ENCODE measurements around the gene HDDC2. TPM values are rescaled to one million over a fixed set of nuclear protein-coding genes. Genes with fewer than 3 reads are reported as not detected.

Gene HDDC2
- total and polyA plus RNA-seq, 2 of the 8 experiments (the other 6 are each of a cell fraction or from before 2014, with no cell fraction given), result 89.3 to 129 TPM

DNA sequence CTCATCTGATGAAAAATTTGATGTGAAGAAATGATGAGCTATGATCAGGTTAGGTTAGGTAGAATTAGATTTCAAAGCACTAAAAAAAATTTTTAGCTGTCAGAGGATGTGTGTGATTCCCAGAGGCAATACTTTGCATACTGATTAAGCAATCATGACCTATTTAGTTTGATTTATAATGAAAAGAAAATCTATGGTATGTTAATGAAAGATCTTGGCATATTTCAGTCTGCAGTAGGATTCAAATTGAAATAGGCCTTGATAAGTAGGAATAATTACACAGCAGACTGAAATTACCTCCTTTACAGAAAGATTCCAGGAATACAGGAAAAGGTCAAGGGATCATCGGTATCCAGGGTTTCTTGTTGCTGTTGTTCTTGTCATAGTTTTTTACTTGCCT, 69.3 kb downstream of the HDDC2 start:
- Histone ChIP-seq H3K23ac (ENCODE audit: insufficient read length) (no peak overlapping the region), H2BK15ac (ENCODE audit: low read length) (no peak overlapping the region), H3K9me3 (ENCODE audit: insufficient read depth in 2 of 2, low read depth in 1 of 2, low read length in 1 of 2) (no peaks in the 10 kb centered on the region), H4K8ac (ENCODE audit: extremely low read depth, insufficient read depth, low read length) (no peak overlapping the region), H3K27me3 (replicated peaks in 1 of 4; ENCODE audit: control insufficient read depth in 3 of 4, extremely low read depth in 1 of 4, insufficient read depth in 3 of 4, low read length in 3 of 4) (no peaks in the 10 kb centered on the region), H3K36me3 (ENCODE audit: control insufficient read depth in 2 of 4, insufficient read depth in 4 of 4, low read length in 3 of 4) (no peaks in the 10 kb centered on the region), H3K4me3 (ENCODE audit: extremely low read depth in 1 of 4, insufficient read depth in 2 of 4, low read depth in 3 of 4, low read length in 4 of 4) (no peak overlapping the region), H3K4ac (replicated peaks; ENCODE audit: insufficient read length, low read depth, low read length) (no peak overlapping the region), H2BK120ac (replicated peaks; ENCODE audit: low read depth, low read length) (no peak overlapping the region), H4K91ac (replicated peaks; ENCODE audit: insufficient read length, low read length) (no peak overlapping the region), H2AK5ac (ENCODE audit: low read depth, low read length) (no peak overlapping the region), H4K5ac (ENCODE audit: insufficient read length, low read depth, low read length) (no peak overlapping the region), H3K4me1 (replicated peaks in 1 of 4; ENCODE audit: control insufficient read depth in 3 of 4, insufficient read depth in 4 of 4, low read length in 3 of 4) (peaks cover 0 to 5% (median 0%) of the 10 kb centered on the region in 4 experiments; a peak in 1 of 7 replicates), H3K18ac (ENCODE audit: extremely low read depth, low read length) (no peak overlapping the region), H2BK12ac (ENCODE audit: low read depth, low read length) (no peak overlapping the region), H3K23me2 (ENCODE audit: low read depth, low read length) (no peaks in the 10 kb centered on the region), H3K79me2 (ENCODE audit: control insufficient read depth in 1 of 2, insufficient read depth in 2 of 2, low read length in 2 of 2) (no peaks in the 10 kb centered on the region), H3K4me2 (ENCODE audit: insufficient read depth in 1 of 2, low read depth in 2 of 2, low read length in 2 of 2) (no peak overlapping the region), H3K79me1 (ENCODE audit: low read depth, low read length) (no peaks in the 10 kb centered on the region), H2BK20ac (ENCODE audit: low read length) (no peak overlapping the region), H3K27ac (ENCODE audit: low read depth, low read length) (no peak overlapping the region), H4K20me1 (replicated peaks in 1 of 2; ENCODE audit: control insufficient read depth in 1 of 2, insufficient read depth in 2 of 2, low read length in 2 of 2) (no peaks in the 10 kb centered on the region), H3K14ac (ENCODE audit: insufficient read length) (no peak overlapping the region), H3K9ac (replicated peaks in 1 of 4; ENCODE audit: extremely low read depth in 1 of 4, low read depth in 3 of 4, low read length in 3 of 4) (no peak overlapping the region), H2AFZ (ENCODE audit: low read length) (no peak overlapping the region), H3K56ac (replicated peaks; ENCODE audit: insufficient read length, low read depth, low read length) (no peak overlapping the region), H2BK5ac (ENCODE audit: low read depth, low read length) (no peak overlapping the region)
- CTCF ChIA-PET (ENCODE audit: partially characterized antibody), result interaction anchor here (1.0 to 1.2 kb wide), 2 partner anchors 9 to 10 kb away, joined by 3 read pairs; no protein-coding TSS in a partner anchor
- WGBS, 2 experiments (ENCODE audit: extremely low coverage in 1 of 2, insufficient coverage in 1 of 2, insufficient read length in 1 of 2, insufficient replicate concordance in 2 of 2, low coverage in 1 of 2, low lambda C conversion rate in 2 of 2, missing lambda C conversion rate in 1 of 2), result 95% methylated on average over 1 of the region's 1 CpG; no CpG with 5 or more reads in 1 of the 2 experiments
- POLR2A ChIA-PET (ENCODE audit: partially characterized antibody), result no interaction called here
- FAIRE-seq (no peak), DNase-seq (ENCODE audit: low read depth in 1 of 2, low spot score in 2 of 2) (no peak)
- TF ChIP-seq CBX5 (IDR thresholded peaks at IDR 0.05; ENCODE audit: low read depth, low read length) (no peak), TCF12 (IDR thresholded peaks at IDR 0.05; ENCODE audit: low read depth, low read length) (no peak), KDM1A (IDR thresholded peaks at IDR 0.05; ENCODE audit: borderline replicate concordance, low read length) (no peak), NANOG (IDR thresholded peaks at IDR 0.05; ENCODE audit: insufficient read depth, low read depth, low read length, poor library complexity, severe bottlenecking) (no peak), KDM4A (IDR thresholded peaks at IDR 0.05; ENCODE audit: low read depth, low read length, severe bottlenecking) (no peak), SIN3A (conservative IDR thresholded peaks at IDR 0.05 in 1 of 2, IDR thresholded peaks at IDR 0.05 in 1 of 2; ENCODE audit: low read depth in 1 of 2, low read length in 2 of 2) (no peak), POLR2AphosphoS5 (IDR thresholded peaks at IDR 0.05; ENCODE audit: low read depth, low read length) (no peak), MAFK (IDR thresholded peaks at IDR 0.05; ENCODE audit: low read depth, low read length) (no peak), CBX8 (IDR thresholded peaks at IDR 0.05; ENCODE audit: borderline replicate concordance, low read depth, low read length) (no peak), PHF8 (conservative IDR thresholded peaks at IDR 0.05; ENCODE audit: low read depth, low read length) (no peak), SP2 (IDR thresholded peaks at IDR 0.05; ENCODE audit: low read length) (no peak), POU5F1 (IDR thresholded peaks at IDR 0.05; ENCODE audit: low read depth, low read length) (no peak), HDAC2 (IDR thresholded peaks at IDR 0.05; ENCODE audit: borderline replicate concordance in 1 of 2, low read depth in 2 of 2, low read length in 2 of 2) (no peak)

All from H1 (cell line).